DOHH2 (cell line): ENCODE measurements around the gene STARD10.

Experiments
- H3F3A ChIP-seq: fragments of 200-600 bp; sonication (generic), shearing (Covaris generic); 2 replicates; pipeline ENCODE4 v1.6.0; 2016; ENCODE audit warnings: antibody characterized with exemption, mild to moderate bottlenecking; ENCODE audit not compliant: control insufficient read depth, insufficient read depth
- H3K27ac ChIP-seq: fragments of 200-600 bp; sonication (generic); 2 replicates; pipeline ENCODE4 v1.5.1; 2014; ENCODE audit warnings: low read depth, mild to moderate bottlenecking, low read length, moderate library complexity
- H3K27me3 ChIP-seq: fragments of 200-600 bp; sonication (generic); 2 replicates; pipeline ENCODE4 v1.6.1; 2014; ENCODE audit warnings: mild to moderate bottlenecking, low read length, mixed read lengths; ENCODE audit not compliant: control insufficient read depth
- H3K36me3 ChIP-seq: fragments of 200-600 bp; sonication (generic); 2 replicates; pipeline ENCODE4 v1.6.1; 2014; ENCODE audit warnings: mild to moderate bottlenecking, low read length, moderate library complexity, mixed read lengths; ENCODE audit not compliant: control insufficient read depth
- H3K4me1 ChIP-seq: fragments of 200-600 bp; sonication (generic); 2 replicates; pipeline ENCODE4 v1.6.1; 2014; ENCODE audit warnings: mild to moderate bottlenecking, low read length, mixed read lengths; ENCODE audit not compliant: control insufficient read depth
- H3K4me2 ChIP-seq: fragments of 200-600 bp; sonication (generic); 2 replicates; pipeline ENCODE4 v1.6.0; 2014; ENCODE audit warnings: mild to moderate bottlenecking, low read length, moderate library complexity
- H3K4me3 ChIP-seq: fragments of 200-600 bp; sonication (generic); 2 replicates; pipeline ENCODE4 v1.5.1; 2014; ENCODE audit warnings: mild to moderate bottlenecking, low read length, mixed read lengths
- H3K79me2 ChIP-seq: fragments of 200-600 bp; sonication (generic); 2 replicates; pipeline ENCODE4 v1.6.1; 2014; ENCODE audit warnings: mild to moderate bottlenecking, low read length, mixed read lengths; ENCODE audit not compliant: control insufficient read depth
- H3K9me2 ChIP-seq: fragments of 200-600 bp; sonication (generic); replicated peaks from 2 replicates; pipeline ENCODE4 v1.6.1; 2014; ENCODE audit warnings: mild to moderate bottlenecking, low read length, mixed read lengths; ENCODE audit not compliant: control insufficient read depth
- H3K9me3 ChIP-seq: fragments of 200-600 bp; sonication (generic); 2 replicates; pipeline ENCODE4 v1.6.1; 2014; ENCODE audit warnings: antibody characterized with exemption, low read length, mixed read lengths; ENCODE audit not compliant: control insufficient read depth, insufficient read depth
- H4K20me1 ChIP-seq: fragments of 200-600 bp; sonication (generic); 2 replicates; pipeline ENCODE4 v1.6.0; 2014; ENCODE audit warnings: low read depth, mild to moderate bottlenecking, antibody characterized with exemption, low read length, moderate library complexity; ENCODE audit not compliant: control insufficient read depth, insufficient read depth
- CTCF ChIP-seq: fragments of 200-600 bp; sonication (generic); IDR thresholded peaks from one replicate; pipeline ENCODE4 v1.5.1; 2014; ENCODE audit warnings: antibody characterized with exemption, mild to moderate bottlenecking, low read depth, low read length; ENCODE audit not compliant: poor library complexity, severe bottlenecking
- EZH2phosphoT487 ChIP-seq: fragments of 200-600 bp; sonication (generic); IDR thresholded peaks from 2 replicates; pipeline ENCODE4 v1.6.1; 2017; ENCODE audit warnings: borderline replicate concordance, mild to moderate bottlenecking, antibody characterized with exemption, low read length, moderate library complexity, mixed read lengths

STARD10 gene

GRCh38 chr11:72781313-72782080 lies 12.3 kb downstream of the STARD10 start:
- Histone ChIP-seq H3K4me1 (peaks cover 10% of the 10 kb centered on the region), H4K20me1 (no peaks in the 10 kb centered on the region; the same call in 1 of the 2 replicates), H3K27ac (no peak overlapping the region), H3K36me3 (no peaks in the 10 kb centered on the region), H3K9me2 (no peaks in the 10 kb centered on the region), H3K27me3 (peaks cover 21% of the 10 kb centered on the region), H3K9me3 (no peaks in the 10 kb centered on the region), H3K4me2 (peak overlapping the region; percentile 61), H3F3A (no peaks in the 10 kb centered on the region), H3K4me3 (peak overlapping the region; percentile 61), H3K79me2 (no peaks in the 10 kb centered on the region)
- TF ChIP-seq CTCF (no peak), EZH2phosphoT487 (no peak)

- TF ChIP-seq CTCF (no peak), EZH2phosphoT487 (no peak)
- H3K27me3 ChIP-seq = peaks cover 21% of the 10 kb centered on the region
- no peak overlapping the region for H3K27ac ChIP-seq
- H3F3A ChIP-seq = no peaks in the 10 kb centered on the region
- H4K20me1 ChIP-seq = no peaks in the 10 kb centered on the region; the same call in 1 of the 2 replicates
- no peaks in the 10 kb centered on the region for H3K9me3 ChIP-seq
- no peaks in the 10 kb centered on the region for H3K36me3 ChIP-seq
- no peaks in the 10 kb centered on the region for H3K79me2 ChIP-seq
- H3K9me2 ChIP-seq = no peaks in the 10 kb centered on the region
- H3K4me2 ChIP-seq = peak overlapping the region; percentile 61
- peaks cover 10% of the 10 kb centered on the region for H3K4me1 ChIP-seq
- peak overlapping the region; percentile 61 for H3K4me3 ChIP-seq
Measured at GRCh38 chr11:72781063-72781312, 12.9 kb downstream of the STARD10 start.

- Histone ChIP-seq H3K4me2 (peak overlapping the region; percentile 61; the same call in 1 of the 2 replicates), H3K27ac (no peak overlapping the region)
Measured at GRCh38 chr11:72780296-72781062, 13.4 kb downstream of the STARD10 start.

More at GRCh38 chr11:72780296-72781062, 13.4 kb downstream of the STARD10 start:
- Histone ChIP-seq H3K4me3 (0 out of 2 replicates have a peak overlapping the region, but pooled peaks have one; percentile 61), H4K20me1 (no peaks in the 10 kb centered on the region; the same call in 1 of the 2 replicates), H3K4me1 (peaks cover 10% of the 10 kb centered on the region), H3K9me3 (no peaks in the 10 kb centered on the region), H3F3A (no peaks in the 10 kb centered on the region), H3K27me3 (peaks cover 21% of the 10 kb centered on the region), H3K9me2 (no peaks in the 10 kb centered on the region), H3K36me3 (no peaks in the 10 kb centered on the region), H3K79me2 (no peaks in the 10 kb centered on the region)
- no peak for TF ChIP-seq CTCF
- no peak for TF ChIP-seq EZH2phosphoT487
